Stomach smooth muscle (tissue), 2 donors: Measurements from ENCODE around the gene GALNT12.

Experiments used
- H3K27ac ChIP-seq: one replicate; pipeline ENCODE4 v1.7.0; 2013; ENCODE audit warnings: mild to moderate bottlenecking, low read length, inconsistent platforms
- H3K27me3 ChIP-seq, 2 donors: one replicate each; pipeline ENCODE4 v1.7.0; 2013; ENCODE audit warnings: low read length in 2 of 2; ENCODE audit not compliant: insufficient read depth in 2 of 2, control insufficient read depth in 1 of 2
- H3K36me3 ChIP-seq, 2 donors: one replicate each; pipeline ENCODE4 v1.7.0; 2013; ENCODE audit warnings: low read length in 2 of 2; ENCODE audit not compliant: control insufficient read depth in 2 of 2, insufficient read depth in 2 of 2
- H3K4me1 ChIP-seq: one replicate; pipeline ENCODE4 v1.7.0; 2013; ENCODE audit warnings: low read length; ENCODE audit not compliant: control insufficient read depth, insufficient read depth
- H3K4me3 ChIP-seq, 2 donors: one replicate each; pipeline ENCODE4 v1.7.0; 2013; ENCODE audit warnings: low read length in 2 of 2
- H3K9ac ChIP-seq, 2 donors: one replicate each; pipeline ENCODE4 v1.7.0; 2013; ENCODE audit warnings: low read length in 2 of 2, mild to moderate bottlenecking in 1 of 2
- H3K9me3 ChIP-seq, 2 donors: one replicate each; pipeline ENCODE4 v1.7.0; 2013; ENCODE audit warnings: low read length in 2 of 2; ENCODE audit not compliant: control insufficient read depth in 2 of 2
- donor health status: healthy.
- donor health status: Pancreatic carcinoma.

GALNT12 gene

DNA sequence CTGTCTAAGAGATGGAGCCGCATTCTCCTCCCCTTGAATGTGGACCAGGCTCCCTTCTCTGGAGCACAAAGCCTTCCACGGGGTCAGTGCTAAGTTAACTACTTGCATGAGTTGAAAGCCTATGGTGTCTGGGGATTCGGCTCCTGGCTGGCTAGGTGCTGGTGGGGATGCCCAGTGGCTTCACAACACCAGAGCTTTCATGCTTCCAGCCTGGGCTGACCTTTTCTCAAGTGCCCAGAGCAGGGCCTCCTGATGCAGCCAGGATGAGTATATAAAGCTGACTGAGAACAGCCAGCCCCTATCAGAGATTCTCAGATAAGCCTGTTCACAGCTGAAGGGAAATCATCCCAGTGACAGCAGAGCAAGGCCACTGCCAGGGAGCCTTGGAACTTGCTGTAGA lies 11.8 kb downstream of the GALNT12 start:
- Histone ChIP-seq H3K36me3 (peaks cover 0 to 4% of the 10 kb centered on the region in 2 donors), H3K27me3 (no peaks in the 10 kb centered on the region), H3K9me3 (no peaks in the 10 kb centered on the region), H3K27ac (no peak overlapping the region), H3K9ac (no peak overlapping the region), H3K4me1 (no peaks in the 10 kb centered on the region), H3K4me3 (no peak overlapping the region)

GRCh38 chr9:98821831-98822230 lies 14.4 kb downstream of the GALNT12 start:
- Histone ChIP-seq H3K9me3 (no peaks in the 10 kb centered on the region), H3K9ac (no peak overlapping the region), H3K4me3 (no peak overlapping the region), H3K27me3 (no peaks in the 10 kb centered on the region), H3K36me3 (peaks cover 0 to 11% of the 10 kb centered on the region in 2 donors), H3K4me1 (no peaks in the 10 kb centered on the region), H3K27ac (no peak overlapping the region)

- H3K9me3 ChIP-seq: no peaks in the 10 kb centered on the region
- H3K36me3 ChIP-seq: peaks cover 6 to 16% of the 10 kb centered on the region in 2 donors
- no peak overlapping the region for H3K9ac ChIP-seq
- H3K4me3 ChIP-seq: no peak overlapping the region
- no peak overlapping the region for H3K27ac ChIP-seq
- H3K27me3 ChIP-seq: no peaks in the 10 kb centered on the region
- H3K4me1 ChIP-seq: no peaks in the 10 kb centered on the region
Observed at GRCh38 chr9:98822661-98823060, 15.2 kb downstream of the GALNT12 start.

GRCh38 chr9:98823666-98824334 lies 16.3 kb downstream of the GALNT12 start:
- Histone ChIP-seq H3K27ac (no peak overlapping the region), H3K9me3 (no peaks in the 10 kb centered on the region), H3K4me3 (no peak overlapping the region), H3K9ac (no peak overlapping the region), H3K36me3 (peaks cover 9 to 19% of the 10 kb centered on the region in 2 donors), H3K4me1 (no peaks in the 10 kb centered on the region), H3K27me3 (no peaks in the 10 kb centered on the region)

GRCh38 chr9:98825414-98825813 lies 17.9 kb downstream of the GALNT12 start:
- H3K27me3 ChIP-seq: no peaks in the 10 kb centered on the region
- peaks cover 9 to 21% of the 10 kb centered on the region in 2 donors for H3K36me3 ChIP-seq
- no peak overlapping the region for H3K27ac ChIP-seq

GRCh38 chr9:98826716-98827115 lies 19.2 kb downstream of the GALNT12 start:
- H3K4me1 ChIP-seq: no peaks in the 10 kb centered on the region
- no peak overlapping the region for H3K9ac ChIP-seq
- no peaks in the 10 kb centered on the region for H3K9me3 ChIP-seq
- no peaks in the 10 kb centered on the region for H3K27me3 ChIP-seq
- no peak overlapping the region for H3K4me3 ChIP-seq
- H3K36me3 ChIP-seq: peaks cover 9 to 26% of the 10 kb centered on the region in 2 donors
- no peak overlapping the region for H3K27ac ChIP-seq

More at GRCh38 chr9:98825414-98825813, 17.9 kb downstream of the GALNT12 start:
- no peak overlapping the region for H3K9ac ChIP-seq
- no peaks in the 10 kb centered on the region for H3K4me1 ChIP-seq
- no peaks in the 10 kb centered on the region for H3K9me3 ChIP-seq
- H3K4me3 ChIP-seq: no peak overlapping the region

DNA sequence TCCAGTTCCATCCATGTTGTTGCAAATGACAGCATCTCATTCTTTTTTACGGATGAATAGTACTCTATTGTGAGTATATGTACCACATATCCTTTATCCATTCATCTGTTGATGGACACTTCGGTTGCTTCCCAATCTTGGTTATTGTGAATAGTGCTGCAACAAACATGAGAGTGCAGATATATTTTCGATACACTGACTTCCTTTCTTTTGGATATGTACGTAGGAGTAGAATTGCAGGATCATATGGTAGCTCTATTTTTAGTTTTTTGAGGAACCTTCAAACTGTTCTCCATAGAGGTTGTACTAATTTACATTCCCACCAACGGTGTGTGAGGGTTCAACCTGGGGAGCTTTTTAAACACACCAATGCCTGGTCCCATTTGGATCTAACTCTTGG lies 22.3 kb downstream of the GALNT12 start:
- Histone ChIP-seq H3K27ac (no peak overlapping the region), H3K36me3 (peaks cover 9 to 26% of the 10 kb centered on the region in 2 donors), H3K9ac (no peak overlapping the region), H3K9me3 (no peaks in the 10 kb centered on the region), H3K4me1 (no peaks in the 10 kb centered on the region), H3K27me3 (no peaks in the 10 kb centered on the region), H3K4me3 (no peak overlapping the region)

DNA sequence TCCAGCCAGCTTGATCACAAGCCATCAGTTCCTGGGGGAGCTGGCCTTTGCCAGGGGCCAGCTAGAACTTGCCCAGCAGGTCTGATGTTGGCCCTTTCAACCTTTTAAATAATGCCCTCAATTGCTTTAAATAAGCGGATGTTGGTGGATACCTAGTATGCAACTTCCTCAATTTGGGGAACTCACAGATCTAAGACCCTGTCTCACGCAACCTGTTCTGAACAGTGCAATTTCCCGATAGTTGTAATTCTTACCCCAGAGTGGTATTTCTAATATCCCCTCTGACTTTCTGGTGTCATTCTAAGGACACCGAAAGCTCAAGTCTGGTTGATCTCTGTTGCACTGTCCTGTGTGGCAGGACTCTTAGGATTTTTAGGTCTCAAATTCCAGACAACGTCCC lies 23.1 kb downstream of the GALNT12 start:
- Histone ChIP-seq H3K4me1 (no peaks in the 10 kb centered on the region), H3K27me3 (no peaks in the 10 kb centered on the region), H3K36me3 (peaks cover 9 to 28% of the 10 kb centered on the region in 2 donors), H3K4me3 (no peak overlapping the region), H3K27ac (no peak overlapping the region), H3K9me3 (no peaks in the 10 kb centered on the region), H3K9ac (no peak overlapping the region)

- Histone ChIP-seq H3K27ac (no peak overlapping the region), H3K4me1 (no peaks in the 10 kb centered on the region), H3K36me3 (peaks cover 13 to 25% of the 10 kb centered on the region in 2 donors), H3K27me3 (no peaks in the 10 kb centered on the region), H3K9ac (no peak overlapping the region), H3K9me3 (no peaks in the 10 kb centered on the region), H3K4me3 (no peak overlapping the region)
Observed at GRCh38 chr9:98831696-98832095, 24.2 kb downstream of the GALNT12 start.

DNA sequence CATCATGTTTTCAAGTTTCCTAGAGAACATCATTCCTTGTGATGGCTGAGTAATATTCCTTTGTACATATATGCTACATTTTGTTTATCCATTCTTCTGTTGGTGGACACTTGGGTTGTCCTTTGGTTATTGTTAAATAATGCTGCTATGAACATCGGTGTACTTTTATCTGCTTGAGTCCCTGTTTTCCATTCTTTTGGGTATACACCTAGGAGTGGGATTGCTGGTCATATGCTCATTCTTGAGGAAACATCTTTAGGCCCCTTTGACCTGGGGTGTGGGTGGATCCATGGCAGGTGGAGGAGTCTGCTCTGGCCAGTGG lies 25.3 kb downstream of the GALNT12 start:
- no peaks in the 10 kb centered on the region for H3K4me1 ChIP-seq
- no peak overlapping the region for H3K9ac ChIP-seq
- H3K9me3 ChIP-seq: no peaks in the 10 kb centered on the region
- no peak overlapping the region for H3K27ac ChIP-seq
- H3K36me3 ChIP-seq: peaks cover 7 to 21% of the 10 kb centered on the region in 2 donors
- H3K27me3 ChIP-seq: no peaks in the 10 kb centered on the region
- no peak overlapping the region for H3K4me3 ChIP-seq

- no peak overlapping the region for H3K27ac ChIP-seq
- H3K4me1 ChIP-seq: no peaks in the 10 kb centered on the region
- no peak overlapping the region for H3K4me3 ChIP-seq
- peaks cover 5 to 20% of the 10 kb centered on the region in 2 donors for H3K36me3 ChIP-seq
- no peak overlapping the region for H3K9ac ChIP-seq
- H3K9me3 ChIP-seq: no peaks in the 10 kb centered on the region
- H3K27me3 ChIP-seq: no peaks in the 10 kb centered on the region
Observed at GRCh38 chr9:98833090-98833956, 25.9 kb downstream of the GALNT12 start.
